8988T (cell line): Measurements from ENCODE around the gene ANKRD24.
"Not testable (repeated sequence)": the region's sequence is repeated elsewhere in the genome, so short reads cannot be mapped to it uniquely, and the experiment has no call there.

ENCODE experiments used
- DNase-seq: peaks from one replicate; pipeline ENCODE4 v3.0.0; 2011

ANKRD24 gene

GRCh38 chr19:4174213-4174894 lies 8.1 kb upstream of the ANKRD24 start:
- DNase-seq, result no peak

- no peak for DNase-seq
Measured at GRCh38 chr19:4174895-4175668, 7.4 kb upstream of the ANKRD24 start.

- DNase-seq, result no peak
Measured at GRCh38 chr19:4175669-4175931, 6.9 kb upstream of the ANKRD24 start.

GRCh38 chr19:4177146-4177545 lies 5.3 kb upstream of the ANKRD24 start:
- no peak for DNase-seq

- no peak for DNase-seq
Measured at GRCh38 chr19:4178990-4179389, 3.5 kb upstream of the ANKRD24 start.

- DNase-seq, result no peak
Measured at GRCh38 chr19:4181053-4181508, 1.4 kb upstream of the ANKRD24 start.

- DNase-seq, result no peak
Measured at GRCh38 chr19:4183967-4184717, 1.7 kb downstream of the ANKRD24 start.

GRCh38 chr19:4184718-4185352 lies 2.3 kb downstream of the ANKRD24 start:
- no peak for DNase-seq

- no peak for DNase-seq
Measured at GRCh38 chr19:4185413-4186086, 3.1 kb downstream of the ANKRD24 start.

GRCh38 chr19:4186087-4186993 lies 3.9 kb downstream of the ANKRD24 start:
- peak; percentile 76 for DNase-seq

GRCh38 chr19:4187313-4188122 lies 5.0 kb downstream of the ANKRD24 start:
- DNase-seq, result no peak

- no peak for DNase-seq
Measured at GRCh38 chr19:4189641-4190040, 7.2 kb downstream of the ANKRD24 start.

GRCh38 chr19:4192537-4192936 lies 10.0 kb downstream of the ANKRD24 start:
- not testable (repeated sequence) for DNase-seq

- DNase-seq, result no peak
Measured at GRCh38 chr19:4194353-4194752, 11.9 kb downstream of the ANKRD24 start.

GRCh38 chr19:4196009-4196408 lies 13.5 kb downstream of the ANKRD24 start:
- no peak for DNase-seq

- DNase-seq, result no peak
Measured at GRCh38 chr19:4196587-4197148, 14.2 kb downstream of the ANKRD24 start.

- DNase-seq, result no peak
Measured at GRCh38 chr19:4197228-4197624, 14.7 kb downstream of the ANKRD24 start.

- DNase-seq, result no peak
Measured at GRCh38 chr19:4197625-4198466, 15.4 kb downstream of the ANKRD24 start.

- no peak for DNase-seq
Measured at GRCh38 chr19:4198467-4199126, 16.1 kb downstream of the ANKRD24 start.
